Measurements from ENCODE around the gene TSSK3.
A peak's percentile ranks its signal among the peaks of the same experiment; 100 is the strongest.

TSSK3 gene

DNA sequence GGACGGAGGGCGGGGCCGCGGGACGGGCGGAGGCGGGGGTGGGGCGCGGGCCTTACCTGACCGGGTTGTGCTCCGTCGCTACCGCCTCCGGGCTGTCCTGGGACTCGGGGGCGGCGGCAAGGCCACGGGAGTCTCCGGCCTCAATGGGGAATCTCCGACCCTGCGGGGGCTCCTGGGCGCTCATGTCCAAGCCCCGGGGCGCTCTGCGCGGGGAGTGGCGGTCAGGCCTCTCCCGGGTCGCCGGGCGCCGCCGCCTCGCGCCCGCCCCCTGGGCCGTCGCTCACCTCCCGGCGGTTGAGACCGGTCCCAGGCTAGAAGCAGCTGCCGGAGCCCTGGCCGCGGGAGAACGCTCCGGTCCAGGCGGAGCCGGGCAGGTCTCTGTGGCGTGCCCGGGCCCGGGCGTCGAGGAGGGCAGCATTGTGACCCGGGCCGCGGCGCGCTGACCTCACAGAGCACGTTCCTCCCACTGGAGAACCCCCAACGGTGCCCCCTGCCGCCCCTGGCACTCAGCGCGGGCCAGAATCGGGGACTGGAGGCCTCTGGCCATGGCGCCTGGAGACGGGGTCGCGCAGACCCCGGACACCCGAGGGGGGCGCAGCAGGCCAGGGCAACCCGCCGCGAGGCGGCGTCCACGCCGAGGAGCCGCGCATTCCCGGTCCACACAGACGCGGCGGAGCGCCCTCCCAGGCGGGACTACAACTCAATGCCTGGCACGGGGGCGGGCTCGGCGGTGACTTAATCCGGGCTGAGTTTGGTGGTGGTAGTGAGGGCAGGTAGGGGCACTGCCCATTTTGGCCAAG is 465 bp upstream of the TSSK3 start:
- TF ChIP-seq ZNF274 (IDR thresholded peaks at IDR 0.05; ENCODE audit: low read depth, low read length), result no peak
- peak overlapping the region; percentile 4; the same call in 1 of the 2 replicates for H3K4me3 ChIP-seq (ENCODE audit: low read length)

- TF ChIP-seq ZNF274 (IDR thresholded peaks at IDR 0.05; ENCODE audit: low read depth, low read length), result no peak
- no peak overlapping the region for H3K4me3 ChIP-seq (ENCODE audit: low read length)
Measured at GRCh38 chr1:32363713-32364112, 1.4 kb downstream of the TSSK3 start.

DNA sequence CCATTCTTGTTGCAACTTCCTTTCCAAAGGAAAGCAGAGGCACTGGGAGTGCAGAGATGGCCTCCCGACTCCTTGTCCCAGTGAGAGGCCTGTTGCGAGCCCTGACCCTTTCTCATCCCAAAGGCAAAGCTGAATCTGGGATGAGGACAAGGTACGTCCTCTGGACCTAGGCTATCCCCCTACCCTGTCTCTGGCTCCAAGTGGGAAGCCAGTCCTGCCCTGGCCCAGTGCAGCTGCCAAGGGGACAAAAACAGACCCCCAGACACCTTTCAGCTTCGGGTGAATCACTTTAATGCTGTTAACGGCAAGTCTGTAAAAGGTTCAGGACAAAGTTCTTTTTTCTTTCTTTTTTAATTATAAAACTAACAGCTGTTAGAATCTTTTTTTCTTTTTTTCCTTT is 2.5 kb downstream of the TSSK3 start:
- no peak for TF ChIP-seq ZNF274 (IDR thresholded peaks at IDR 0.05; ENCODE audit: low read depth, low read length)
- no peak overlapping the region for H3K4me3 ChIP-seq (ENCODE audit: low read length)

DNA sequence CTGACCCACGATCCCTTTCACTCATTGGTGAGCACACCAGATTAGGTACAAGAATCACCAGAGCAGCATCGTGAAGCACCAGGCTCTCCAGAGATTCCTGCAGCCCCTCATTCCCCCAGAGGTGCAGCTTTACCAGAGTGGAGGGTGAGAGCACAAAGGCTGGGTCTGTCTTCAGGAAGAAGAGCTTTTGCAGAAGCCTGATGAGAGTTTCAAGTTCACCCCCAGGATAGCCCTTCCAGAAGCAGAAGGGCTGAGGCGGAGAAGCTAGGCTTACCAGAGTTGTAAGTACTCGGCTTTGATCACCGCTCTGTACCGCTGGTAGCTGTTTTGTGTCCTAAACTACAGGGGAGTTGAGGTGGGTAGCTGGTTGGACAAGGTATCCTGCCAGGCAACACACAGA is 3.1 kb downstream of the TSSK3 start:
- H3K4me3 ChIP-seq (ENCODE audit: low read length), result no peak overlapping the region
- no peak for TF ChIP-seq ZNF274 (IDR thresholded peaks at IDR 0.05; ENCODE audit: low read depth, low read length)

GRCh38 chr1:32367912-32368635 is 5.7 kb downstream of the TSSK3 start:
- no peak for TF ChIP-seq ZNF274 (IDR thresholded peaks at IDR 0.05; ENCODE audit: low read depth, low read length)
- no peak overlapping the region for H3K4me3 ChIP-seq (ENCODE audit: low read length)

DNA sequence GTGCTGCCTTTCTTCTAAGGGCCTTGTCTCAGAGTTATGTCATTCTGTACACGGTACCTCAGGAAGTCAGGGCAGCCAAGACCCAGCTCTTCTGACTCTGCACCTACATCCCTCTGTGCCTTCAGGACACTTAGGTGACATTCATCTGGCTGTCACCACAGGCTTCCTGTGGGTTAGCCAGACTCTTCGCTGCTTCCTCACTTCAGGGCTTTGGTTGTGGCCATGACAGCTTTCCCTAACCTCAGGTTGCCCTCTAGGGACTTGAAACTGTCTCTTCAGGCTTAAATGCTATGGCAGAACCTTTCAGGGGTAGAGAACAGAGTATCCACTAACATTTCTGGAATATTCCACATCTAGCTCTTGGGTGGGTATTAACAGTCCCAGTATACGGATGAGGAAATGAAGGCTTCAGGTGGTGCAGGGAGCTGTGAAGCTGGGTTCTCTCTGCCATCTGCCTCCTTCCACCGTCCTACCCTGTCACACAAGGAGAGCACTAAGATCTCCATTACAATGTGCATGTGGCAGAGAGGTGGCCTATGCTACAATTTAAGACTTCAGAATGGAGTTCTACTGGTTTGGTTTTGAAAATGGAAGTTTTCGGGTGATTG is 9.9 kb downstream of the TSSK3 start:
- H3K4me3 ChIP-seq (ENCODE audit: low read length), result no peak overlapping the region
- no peak for TF ChIP-seq ZNF274 (IDR thresholded peaks at IDR 0.05; ENCODE audit: low read depth, low read length)

DNA sequence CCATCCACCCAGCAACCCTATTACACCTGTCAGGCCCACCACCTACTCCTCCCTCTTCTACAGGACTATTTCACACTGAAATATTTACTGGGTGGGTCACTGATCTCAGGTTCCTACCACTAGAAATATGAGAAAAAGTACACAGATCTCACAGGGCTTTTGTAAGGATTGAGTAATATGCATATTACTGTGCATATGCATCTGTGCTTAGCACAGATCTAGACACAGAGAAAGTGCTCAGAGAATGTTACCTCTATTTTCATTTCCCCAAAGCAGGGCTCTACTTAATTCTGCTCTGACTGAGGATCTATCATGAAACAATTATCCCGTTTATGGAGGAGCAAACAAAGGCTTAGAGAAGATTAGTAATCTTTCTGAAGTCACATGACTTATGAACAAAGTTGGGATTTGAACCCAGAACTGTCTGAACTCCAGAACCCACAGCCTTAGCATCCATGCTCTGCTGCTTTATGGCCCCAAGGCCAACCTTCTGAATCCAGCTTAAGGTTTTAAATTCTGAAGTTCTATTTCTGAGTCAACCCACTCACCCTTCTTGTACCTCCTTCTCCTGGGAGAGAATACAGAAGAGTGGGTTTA is 11.8 kb downstream of the TSSK3 start:
- no peak for TF ChIP-seq ZNF274 (IDR thresholded peaks at IDR 0.05; ENCODE audit: low read depth, low read length)
- H3K4me3 ChIP-seq (ENCODE audit: low read length), result no peak overlapping the region

DNA sequence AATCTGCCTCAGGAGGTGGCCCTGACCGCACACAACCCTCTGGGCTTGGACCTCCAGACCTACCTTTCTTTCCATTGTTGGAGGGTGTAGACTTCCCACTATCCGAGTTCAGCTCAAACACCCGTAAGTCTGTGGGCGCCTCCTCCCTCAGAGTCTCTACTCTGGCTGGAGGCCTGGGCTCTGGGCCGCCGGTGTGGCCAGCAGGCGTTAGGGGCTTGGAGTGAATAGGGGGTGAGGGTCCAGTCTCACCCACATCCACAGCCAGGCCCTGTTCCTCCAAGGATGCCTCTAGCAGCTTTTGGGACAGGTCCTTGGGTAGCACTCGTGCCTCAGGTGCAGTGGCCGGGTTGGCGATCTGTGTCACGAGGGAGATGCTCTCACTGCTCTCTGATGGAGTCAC is 13.9 kb downstream of the TSSK3 start:
- no peak for TF ChIP-seq ZNF274 (IDR thresholded peaks at IDR 0.05; ENCODE audit: low read depth, low read length)
- H3K4me3 ChIP-seq (ENCODE audit: low read length), result no peak overlapping the region

DNA sequence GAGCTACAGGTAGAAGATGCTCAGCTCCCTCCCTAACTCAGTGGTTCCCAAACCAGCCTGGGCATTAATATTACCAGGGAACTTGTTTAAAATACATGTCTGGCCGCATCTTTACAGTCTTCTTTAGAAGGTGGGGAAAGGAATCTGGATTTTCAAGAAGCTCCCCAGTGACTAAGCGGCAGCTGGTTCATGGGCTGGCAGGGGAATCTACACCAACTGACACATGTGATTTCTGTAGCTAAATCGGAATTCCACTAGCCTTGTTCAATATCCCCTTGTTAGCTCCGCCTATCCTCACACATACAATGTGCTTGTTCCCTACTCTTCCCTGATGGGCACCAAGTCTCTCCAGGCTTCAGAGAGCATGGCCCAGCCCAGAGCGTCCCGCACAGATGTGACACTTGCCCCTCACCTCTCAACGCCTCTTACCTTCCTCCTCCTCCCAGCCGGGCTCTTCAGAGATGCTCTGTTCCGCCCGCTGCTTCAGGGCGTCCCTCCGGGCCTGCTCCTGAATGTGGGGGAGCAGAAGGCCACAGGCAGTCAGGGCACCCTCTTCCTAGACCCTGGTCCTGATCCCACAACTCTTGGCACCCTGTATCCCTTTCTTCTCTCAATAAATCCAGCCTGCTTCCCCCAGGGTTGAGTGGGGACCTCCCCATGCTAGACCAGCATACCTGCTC is 15.3 kb downstream of the TSSK3 start:
- no peak overlapping the region for H3K4me3 ChIP-seq (ENCODE audit: low read length)
- no peak for TF ChIP-seq ZNF274 (IDR thresholded peaks at IDR 0.05; ENCODE audit: low read depth, low read length)

DNA sequence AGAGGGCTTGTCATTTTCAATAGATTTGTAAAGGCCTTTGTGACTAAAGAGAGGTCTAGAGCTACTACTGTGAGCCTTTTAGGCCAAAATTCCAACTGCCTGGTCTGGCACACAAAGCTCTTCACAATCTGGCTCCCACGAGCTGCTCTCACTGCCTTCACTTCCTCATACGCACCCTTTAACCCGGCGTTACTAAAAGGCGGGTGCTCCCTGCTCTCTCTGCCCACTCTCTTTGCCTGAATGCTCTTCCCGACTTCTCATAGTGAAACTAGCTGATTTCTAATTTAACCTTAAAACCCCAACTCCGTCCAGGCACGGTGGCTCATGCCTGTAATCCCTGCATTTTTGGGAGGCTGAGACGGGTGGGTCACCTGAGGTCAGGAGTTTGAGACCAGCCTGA is 17.7 kb downstream of the TSSK3 start:
- H3K4me3 ChIP-seq (ENCODE audit: low read length), result no peak overlapping the region
- no peak for TF ChIP-seq ZNF274 (IDR thresholded peaks at IDR 0.05; ENCODE audit: low read depth, low read length)

- TF ChIP-seq ZNF274 (IDR thresholded peaks at IDR 0.05; ENCODE audit: low read depth, low read length), result no peak
- no peak overlapping the region for H3K4me3 ChIP-seq (ENCODE audit: low read length)
Measured at GRCh38 chr1:32386676-32387392, 24.5 kb downstream of the TSSK3 start.

DNA sequence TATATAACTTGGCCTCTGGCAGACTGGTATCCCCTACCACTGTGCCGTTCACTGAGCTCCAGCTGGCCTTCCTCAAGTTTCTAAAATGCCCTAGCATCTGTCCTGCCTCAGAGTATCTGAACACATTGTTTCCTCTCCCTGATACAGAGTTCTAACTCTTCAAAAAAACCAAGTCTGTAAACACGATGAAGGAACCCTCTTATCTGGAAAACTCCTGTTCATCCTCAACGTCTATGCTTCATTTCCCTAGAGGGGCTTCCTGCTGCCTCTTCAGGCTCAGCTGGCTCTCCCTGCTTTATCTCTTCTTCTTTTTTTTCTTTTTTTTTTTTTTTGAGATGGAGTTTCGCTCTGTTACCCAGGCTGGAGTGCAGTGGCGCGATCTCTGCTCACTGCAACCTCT is 26.3 kb downstream of the TSSK3 start:
- no peak for TF ChIP-seq ZNF274 (IDR thresholded peaks at IDR 0.05; ENCODE audit: low read depth, low read length)
- H3K4me3 ChIP-seq (ENCODE audit: low read length), result no peak overlapping the region

All from GM08714 (cell line).